Measurements from ENCODE around the gene POU2F1. TPM values are rescaled to one million over a fixed set of nuclear protein-coding genes. Genes with fewer than 3 reads are reported as not detected.

The POU2F1 gene
- total and polyA plus RNA-seq, 2 donors (not counting 3 experiments of a cell fraction or from before 2014, with no cell fraction given): 6.0 to 12.9 TPM

DNA sequence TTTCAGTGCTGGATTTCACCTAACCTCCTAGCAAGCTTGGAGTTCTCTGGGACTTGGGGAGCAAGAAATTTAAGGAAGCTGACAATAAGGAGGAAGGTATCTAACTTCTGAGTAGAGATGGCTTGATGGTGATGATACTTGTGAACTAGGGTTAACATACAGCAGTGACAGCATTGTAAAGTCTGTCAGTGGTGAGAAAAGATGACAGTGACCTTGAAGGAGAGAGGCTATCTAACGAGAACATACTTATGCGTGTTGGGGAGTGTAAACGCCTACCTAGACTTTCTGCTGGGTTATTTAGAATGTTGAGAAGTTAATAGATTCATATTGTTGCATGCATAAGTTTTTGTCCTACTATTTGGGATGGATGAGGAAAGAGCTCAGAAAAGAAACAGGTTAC lies 16.3 kb downstream of the POU2F1 start:
- H3K4me3 ChIP-seq (replicated peaks in 1 of 3; ENCODE audit: insufficient read depth in 1 of 3, low read depth in 1 of 3, low read length in 3 of 3): no peak overlapping the region
- H3K36me3 ChIP-seq (ENCODE audit: control insufficient read depth in 2 of 2, extremely low read depth in 1 of 2, insufficient read depth in 2 of 2, low read length in 2 of 2): no peaks in the 10 kb centered on the region
- ChIA-PET CTCF (interaction anchor here (0.7 kb wide), 1 partner anchor 10 kb away, joined by 3 read pairs; no protein-coding TSS in a partner anchor), POLR2A (no interaction called here)
- no peaks in the 10 kb centered on the region for H3K4me1 ChIP-seq (ENCODE audit: control insufficient read depth, extremely low read depth, insufficient read depth, low read length)
- no peaks in the 10 kb centered on the region for H3K9me3 ChIP-seq (replicated peaks; ENCODE audit: control insufficient read depth, insufficient read depth, low read length)
- peaks cover 55% of the 10 kb centered on the region for H3K79me2 ChIP-seq (ENCODE audit: control insufficient read depth, insufficient read depth, low read length)
- no TSS peak for BruUV-seq (replicated peaks)
- no peak overlapping the region for H3K4me2 ChIP-seq (ENCODE audit: insufficient read depth, low read length)
- no peak for DNase-seq (ENCODE audit: low read depth, low spot score)
- no peak for FAIRE-seq
- no peak overlapping the region for H3K9ac ChIP-seq (replicated peaks; ENCODE audit: extremely low read depth, insufficient read depth, low read length)
- no peak overlapping the region for H3K27ac ChIP-seq (ENCODE audit: insufficient read depth, low read depth, low read length)
- no peaks in the 10 kb centered on the region for H3K27me3 ChIP-seq (ENCODE audit: control insufficient read depth in 2 of 2, insufficient read depth in 2 of 2, low read length in 2 of 2)
- TF ChIP-seq EZH2 (IDR thresholded peaks at IDR 0.05; ENCODE audit: borderline replicate concordance, low read depth, low read length, severe bottlenecking) (no peak), GATA2 (IDR thresholded peaks at IDR 0.05; ENCODE audit: insufficient read depth, insufficient read length, low read depth, low read length) (no peak), JUN (IDR thresholded peaks at IDR 0.05; ENCODE audit: borderline replicate concordance, insufficient read depth, insufficient read length, low read depth) (no peak), FOS (IDR thresholded peaks at IDR 0.05; ENCODE audit: borderline replicate concordance, insufficient read depth, low read length) (no peak), POLR2AphosphoS5 (IDR thresholded peaks at IDR 0.05; ENCODE audit: insufficient read depth, low read depth, low read length) (no peak), MYC (IDR thresholded peaks at IDR 0.05; ENCODE audit: low read depth, low read length) (no peak), POLR2A (IDR thresholded peaks at IDR 0.05; ENCODE audit: low read depth, low read length) (no peak)
- TF ChIP-seq, protein P1, sequence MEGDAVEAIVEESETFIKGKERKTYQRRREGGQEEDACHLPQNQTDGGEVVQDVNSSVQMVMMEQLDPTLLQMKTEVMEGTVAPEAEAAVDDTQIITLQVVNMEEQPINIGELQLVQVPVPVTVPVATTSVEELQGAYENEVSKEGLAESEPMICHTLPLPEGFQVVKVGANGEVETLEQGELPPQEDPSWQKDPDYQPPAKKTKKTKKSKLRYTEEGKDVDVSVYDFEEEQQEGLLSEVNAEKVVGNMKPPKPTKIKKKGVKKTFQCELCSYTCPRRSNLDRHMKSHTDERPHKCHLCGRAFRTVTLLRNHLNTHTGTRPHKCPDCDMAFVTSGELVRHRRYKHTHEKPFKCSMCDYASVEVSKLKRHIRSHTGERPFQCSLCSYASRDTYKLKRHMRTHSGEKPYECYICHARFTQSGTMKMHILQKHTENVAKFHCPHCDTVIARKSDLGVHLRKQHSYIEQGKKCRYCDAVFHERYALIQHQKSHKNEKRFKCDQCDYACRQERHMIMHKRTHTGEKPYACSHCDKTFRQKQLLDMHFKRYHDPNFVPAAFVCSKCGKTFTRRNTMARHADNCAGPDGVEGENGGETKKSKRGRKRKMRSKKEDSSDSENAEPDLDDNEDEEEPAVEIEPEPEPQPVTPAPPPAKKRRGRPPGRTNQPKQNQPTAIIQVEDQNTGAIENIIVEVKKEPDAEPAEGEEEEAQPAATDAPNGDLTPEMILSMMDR (IDR thresholded peaks at IDR 0.05; ENCODE audit: extremely low read depth in 1 of 2, insufficient read depth in 1 of 2, low read depth in 1 of 2, low read length in 2 of 2): no peak
- TF ChIP-seq, protein P2, sequence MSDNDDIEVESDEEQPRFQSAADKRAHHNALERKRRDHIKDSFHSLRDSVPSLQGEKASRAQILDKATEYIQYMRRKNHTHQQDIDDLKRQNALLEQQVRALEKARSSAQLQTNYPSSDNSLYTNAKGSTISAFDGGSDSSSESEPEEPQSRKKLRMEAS (IDR thresholded peaks at IDR 0.05; ENCODE audit: insufficient read depth, insufficient read length): no peak
- H3K9me1 ChIP-seq (replicated peaks; ENCODE audit: control insufficient read depth, extremely low read depth, insufficient read depth, low read length): no peaks in the 10 kb centered on the region
- no peak overlapping the region for H2AFZ ChIP-seq (ENCODE audit: low read depth, low read length)
- intact Hi-C loops (cut with micrococcal nuclease) (no loop called here), dilution Hi-C loops (cut with MboI; ENCODE audit: extremely low pct_ligation_motif_present, low sequenced_read_pairs) (no loop called here)
- H4K20me1 ChIP-seq (replicated peaks; ENCODE audit: control insufficient read depth, extremely low read depth, insufficient read depth, low read length): peaks cover 22% of the 10 kb centered on the region
